Neural cell (in vitro differentiated cells): Measurements from ENCODE around the gene FASTKD1. TPM values are rescaled to one million over a fixed set of nuclear protein-coding genes. Genes with fewer than 3 reads are reported as not detected.

Source experiments
- H2AFZ ChIP-seq: fragments of 200-600, 300-800 bp; sonication (generic), shearing (Covaris generic); 2 replicates; pipeline ENCODE4 v1.6.0; 2014; ENCODE audit warnings: low read depth, mild to moderate bottlenecking, antibody characterized with exemption, low read length, moderate library complexity
- H3F3A ChIP-seq: fragments of 200-600 bp; shearing (Covaris generic); 2 replicates; pipeline ENCODE4 v1.6.1; 2016; ENCODE audit warnings: mild to moderate bottlenecking, moderate library complexity, mixed read lengths, antibody characterized with exemption, low read length; ENCODE audit not compliant: insufficient read depth, poor library complexity, severe bottlenecking
- H3K27ac ChIP-seq: fragments of 200-600, 300-800 bp; sonication (generic), shearing (Covaris generic); 2 replicates; pipeline ENCODE4 v1.5.1; 2014; ENCODE audit warnings: mild to moderate bottlenecking, low read length, moderate library complexity
- H3K27me3 ChIP-seq: fragments of 300-800, 200-600 bp; sonication (generic), shearing (Covaris generic); 2 replicates; pipeline ENCODE4 v1.6.0; 2014; ENCODE audit warnings: mild to moderate bottlenecking, low read depth, low read length, moderate library complexity; ENCODE audit not compliant: insufficient read depth
- H3K36me3 ChIP-seq: fragments of 300-800, 200-600 bp; sonication (generic), shearing (Covaris generic); 2 replicates; pipeline ENCODE4 v1.5.1; 2014; ENCODE audit warnings: mild to moderate bottlenecking, antibody characterized with exemption, low read length, moderate library complexity; ENCODE audit not compliant: insufficient read depth
- H3K4me2 ChIP-seq: fragments of 300-800, 200-600 bp; sonication (generic), shearing (Covaris generic); 2 replicates; pipeline ENCODE4 v1.6.0; 2014; ENCODE audit warnings: mild to moderate bottlenecking, low read length
- H3K4me3 ChIP-seq: fragments of 300-800, 200-600 bp; sonication (generic), shearing (Covaris generic); 2 replicates; pipeline ENCODE4 v1.5.1; 2014; ENCODE audit warnings: mild to moderate bottlenecking, low read length, moderate library complexity
- H3K79me2 ChIP-seq: fragments of 200-600 bp; shearing (Covaris generic); replicated peaks from 2 replicates; pipeline ENCODE4 v1.6.0; 2014; ENCODE audit warnings: mild to moderate bottlenecking, low read length, moderate library complexity; ENCODE audit not compliant: insufficient read depth
- H3K9ac ChIP-seq: fragments of 300-800, 200-600 bp; sonication (generic), shearing (Covaris generic); 2 replicates; pipeline ENCODE4 v1.6.1; 2016; ENCODE audit warnings: mild to moderate bottlenecking, low read length, mixed read lengths
- H3K9me2 ChIP-seq: fragments of 200-600 bp; shearing (Covaris generic); 2 replicates; pipeline ENCODE4 v1.6.1; 2016; ENCODE audit warnings: mild to moderate bottlenecking, low read length, mixed read lengths; ENCODE audit not compliant: insufficient read depth
- H3K9me3 ChIP-seq: fragments of 200-600, 300-800 bp; sonication (generic), shearing (Covaris generic); 2 replicates; pipeline ENCODE4 v1.6.1; 2016; ENCODE audit warnings: mild to moderate bottlenecking, mixed run types, low read length, moderate library complexity, mixed read lengths
- H4K20me1 ChIP-seq: fragments of 200-600 bp; shearing (Covaris generic); 2 replicates; pipeline ENCODE4 v1.6.1; 2016; ENCODE audit warnings: mild to moderate bottlenecking, mixed run types; ENCODE audit not compliant: insufficient read depth
- CTCF ChIP-seq: fragments of 450-650 bp; IDR thresholded peaks from 2 replicates; pipeline ENCODE4 v1.5.1; 2014; ENCODE audit warnings: antibody characterized with exemption, mild to moderate bottlenecking, moderate library complexity; ENCODE audit not compliant: poor library complexity, severe bottlenecking
- EP300 ChIP-seq: fragments of 450-650 bp; conservative IDR thresholded peaks from 2 replicates; pipeline ENCODE4 v1.6.1; 2014; ENCODE audit warnings: antibody characterized with exemption, mild to moderate bottlenecking, moderate library complexity; ENCODE audit not compliant: poor library complexity, severe bottlenecking
- EZH2 ChIP-seq: fragments of 200-600, 300-800 bp; shearing (Covaris generic), sonication (generic); IDR thresholded peaks from 2 replicates; pipeline ENCODE4 v1.6.1; 2014; ENCODE audit warnings: antibody characterized with exemption, low read length, borderline replicate concordance, mild to moderate bottlenecking; ENCODE audit not compliant: insufficient read depth, poor library complexity, severe bottlenecking
- MXI1 ChIP-seq: fragments of 450-650 bp; conservative IDR thresholded peaks from 2 replicates; pipeline ENCODE4 v1.6.1; 2014; ENCODE audit warnings: antibody characterized with exemption, mild to moderate bottlenecking; ENCODE audit not compliant: poor library complexity, severe bottlenecking
- POLR2AphosphoS5 ChIP-seq: IDR thresholded peaks from 2 replicates; pipeline ENCODE4 v1.6.1; 2012
- RAD21 ChIP-seq: fragments of 450-650 bp; conservative IDR thresholded peaks from 2 replicates; pipeline ENCODE4 v1.6.1; 2014; ENCODE audit warnings: antibody characterized with exemption, mild to moderate bottlenecking, moderate library complexity
- REST ChIP-seq: IDR thresholded peaks from 2 replicates; pipeline ENCODE4 v1.6.1; 2012; ENCODE audit warnings: borderline replicate concordance
- SMC3 ChIP-seq: fragments of 450-650 bp; conservative IDR thresholded peaks from 2 replicates; pipeline ENCODE4 v1.6.1; 2014; ENCODE audit warnings: antibody characterized with exemption, mild to moderate bottlenecking, moderate library complexity; ENCODE audit not compliant: poor library complexity
- TAF1 ChIP-seq: IDR thresholded peaks from 2 replicates; pipeline ENCODE4 v1.6.1; 2012; ENCODE audit warnings: low read depth
- polyA plus RNA-seq: library from polyadenylated mRNA; depleted of rRNA; stranded (reverse); fragments of >200 nt; gene quantifications from 2 replicates; pipeline ENCODE4 v1.2.3, GENCODE V29; 2014

The FASTKD1 gene
- polyA plus RNA-seq, 1 donor from 2014 or later = 50.3 TPM

GRCh38 chr2:169495310-169495928, 78.2 kb downstream of the FASTKD1 start:
- Histone ChIP-seq H3K9ac (no peak overlapping the region), H3F3A (no peaks in the 10 kb centered on the region), H3K4me2 (no peak overlapping the region), H3K27me3 (no peaks in the 10 kb centered on the region), H3K9me3 (no peaks in the 10 kb centered on the region), H3K27ac (no peak overlapping the region), H3K79me2 (no peaks in the 10 kb centered on the region), H3K4me3 (no peak overlapping the region), H3K36me3 (peaks cover 6% of the 10 kb centered on the region), H3K9me2 (no peaks in the 10 kb centered on the region), H2AFZ (no peak overlapping the region), H4K20me1 (no peaks in the 10 kb centered on the region)
- TF ChIP-seq REST = no peak

GRCh38 chr2:169493360-169493759, 80.3 kb downstream of the FASTKD1 start:
- no peaks in the 10 kb centered on the region for H3K27me3 ChIP-seq
- H3K36me3 ChIP-seq = peaks cover 6% of the 10 kb centered on the region
- H3K9ac ChIP-seq = no peak overlapping the region
- no peak overlapping the region for H3K4me2 ChIP-seq
- H3K79me2 ChIP-seq = no peaks in the 10 kb centered on the region
- H3K27ac ChIP-seq = no peak overlapping the region
- no peak overlapping the region for H2AFZ ChIP-seq
- no peak overlapping the region for H3K4me3 ChIP-seq
- H3K9me3 ChIP-seq = no peaks in the 10 kb centered on the region
- no peaks in the 10 kb centered on the region for H4K20me1 ChIP-seq
- H3F3A ChIP-seq = no peaks in the 10 kb centered on the region
- TF ChIP-seq RAD21 = no peak
- TF ChIP-seq EZH2 = no peak
- no peak for TF ChIP-seq POLR2AphosphoS5
- no peak for TF ChIP-seq MXI1
- TF ChIP-seq EP300 = no peak
- no peak for TF ChIP-seq REST
- no peak for TF ChIP-seq TAF1
- no peak for TF ChIP-seq SMC3
- TF ChIP-seq CTCF = no peak
- no peaks in the 10 kb centered on the region for H3K9me2 ChIP-seq
